HG02938 (cell line): ENCODE results near the gene SSH3.

ENCODE experiments used
- ATAC-seq: cut with Tn5 transposase; IDR thresholded peaks from one replicate; pipeline ENCODE4 v1.9.1; 2021; ENCODE audit warnings: mild to moderate bottlenecking, moderate library complexity; ENCODE audit not compliant: unreplicated experiment

The SSH3 gene

GRCh38 chr11:67289651-67290479 lies 13.5 kb upstream of the SSH3 start:
- ATAC-seq: no peak

- ATAC-seq: no peak
Measured at GRCh38 chr11:67290801-67291200, 12.5 kb upstream of the SSH3 start.

- ATAC-seq: no peak
Measured at GRCh38 chr11:67291481-67292381, 11.6 kb upstream of the SSH3 start.

GRCh38 chr11:67292671-67293070 lies 10.7 kb upstream of the SSH3 start:
- no peak for ATAC-seq

GRCh38 chr11:67293090-67293489 lies 10.2 kb upstream of the SSH3 start:
- no peak for ATAC-seq

GRCh38 chr11:67295846-67296245 lies 7.5 kb upstream of the SSH3 start:
- no peak for ATAC-seq

GRCh38 chr11:67298786-67299185 lies 4.5 kb upstream of the SSH3 start:
- no peak for ATAC-seq

GRCh38 chr11:67299471-67300191 lies 3.7 kb upstream of the SSH3 start:
- no peak for ATAC-seq

GRCh38 chr11:67300256-67300755 lies 3.0 kb upstream of the SSH3 start:
- no peak for ATAC-seq

- no peak for ATAC-seq
Measured at GRCh38 chr11:67300756-67301312, 2.5 kb upstream of the SSH3 start.

- no peak for ATAC-seq
Measured at GRCh38 chr11:67301313-67301921, 1.9 kb upstream of the SSH3 start.

GRCh38 chr11:67301951-67302516 lies 1.3 kb upstream of the SSH3 start:
- ATAC-seq: no peak

- no peak for ATAC-seq
Measured at GRCh38 chr11:67302571-67303131, 679 bp upstream of the SSH3 start.

GRCh38 chr11:67303835-67304411 lies 593 bp downstream of the SSH3 start:
- ATAC-seq: no peak

- ATAC-seq: no peak
Measured at GRCh38 chr11:67304511-67305113, 1.3 kb downstream of the SSH3 start.

- no peak for ATAC-seq
Measured at GRCh38 chr11:67306769-67307544, 3.6 kb downstream of the SSH3 start.

GRCh38 chr11:67307545-67308001 lies 4.2 kb downstream of the SSH3 start:
- ATAC-seq: no peak
